ENCODE data around the gene GABRG3. TPM values are rescaled to one million over a fixed set of nuclear protein-coding genes. Genes with fewer than 3 reads are reported as not detected.

The GABRG3 gene
- total RNA-seq, result not detected
- not detected for total RNA-seq (2013)

GRCh38 chr15:26970712-26971210 is at the start of gene GABRG3:
TSS of gene GABRG3 (plus strand) at chr15:26971181.
- no peaks in the 10 kb centered on the region for H3K36me3 ChIP-seq (ENCODE audit: control insufficient read depth, insufficient read depth, low read length)
- no peaks in the 10 kb centered on the region for H3K4me1 Mint-ChIP-seq
- no peak within 1 kb of the TSS for H3K27ac ChIP-seq (ENCODE audit: low read length)
- no peak within 1 kb of the TSS for H3K27ac Mint-ChIP-seq
- H3K4me1 ChIP-seq (ENCODE audit: control insufficient read depth, insufficient read depth, low read length), result no peaks in the 10 kb centered on the region
- H3K27me3 Mint-ChIP-seq (ENCODE audit: low read depth in 2 of 2), result peaks cover 0 to 13% of the 10 kb centered on the region in 2 donors
- no peaks in the 10 kb centered on the region for H3K9me3 Mint-ChIP-seq
- no peak within 1 kb of the TSS for H3K4me3 Mint-ChIP-seq
- ATAC-seq (no peak), DNase-seq (no peak)
- TF ChIP-seq, protein P1, sequence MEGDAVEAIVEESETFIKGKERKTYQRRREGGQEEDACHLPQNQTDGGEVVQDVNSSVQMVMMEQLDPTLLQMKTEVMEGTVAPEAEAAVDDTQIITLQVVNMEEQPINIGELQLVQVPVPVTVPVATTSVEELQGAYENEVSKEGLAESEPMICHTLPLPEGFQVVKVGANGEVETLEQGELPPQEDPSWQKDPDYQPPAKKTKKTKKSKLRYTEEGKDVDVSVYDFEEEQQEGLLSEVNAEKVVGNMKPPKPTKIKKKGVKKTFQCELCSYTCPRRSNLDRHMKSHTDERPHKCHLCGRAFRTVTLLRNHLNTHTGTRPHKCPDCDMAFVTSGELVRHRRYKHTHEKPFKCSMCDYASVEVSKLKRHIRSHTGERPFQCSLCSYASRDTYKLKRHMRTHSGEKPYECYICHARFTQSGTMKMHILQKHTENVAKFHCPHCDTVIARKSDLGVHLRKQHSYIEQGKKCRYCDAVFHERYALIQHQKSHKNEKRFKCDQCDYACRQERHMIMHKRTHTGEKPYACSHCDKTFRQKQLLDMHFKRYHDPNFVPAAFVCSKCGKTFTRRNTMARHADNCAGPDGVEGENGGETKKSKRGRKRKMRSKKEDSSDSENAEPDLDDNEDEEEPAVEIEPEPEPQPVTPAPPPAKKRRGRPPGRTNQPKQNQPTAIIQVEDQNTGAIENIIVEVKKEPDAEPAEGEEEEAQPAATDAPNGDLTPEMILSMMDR (IDR thresholded peaks at IDR 0.05), result no peak
- intact Hi-C loops (cut with micrococcal nuclease), result no loop called here
- no peak within 1 kb of the TSS for H3K4me3 ChIP-seq (ENCODE audit: low read length)
- peaks cover 3% of the 10 kb centered on the region for H3K27me3 ChIP-seq (ENCODE audit: control insufficient read depth, insufficient read depth, low read length)
- H3K36me3 Mint-ChIP-seq, result no peaks in the 10 kb centered on the region
- 4% methylated on average over 33 of the region's 33 CpGs for WGBS (ENCODE audit: insufficient coverage)
- H3K9me3 ChIP-seq (ENCODE audit: control insufficient read depth, insufficient read depth, low read length), result no peaks in the 10 kb centered on the region

DNA sequence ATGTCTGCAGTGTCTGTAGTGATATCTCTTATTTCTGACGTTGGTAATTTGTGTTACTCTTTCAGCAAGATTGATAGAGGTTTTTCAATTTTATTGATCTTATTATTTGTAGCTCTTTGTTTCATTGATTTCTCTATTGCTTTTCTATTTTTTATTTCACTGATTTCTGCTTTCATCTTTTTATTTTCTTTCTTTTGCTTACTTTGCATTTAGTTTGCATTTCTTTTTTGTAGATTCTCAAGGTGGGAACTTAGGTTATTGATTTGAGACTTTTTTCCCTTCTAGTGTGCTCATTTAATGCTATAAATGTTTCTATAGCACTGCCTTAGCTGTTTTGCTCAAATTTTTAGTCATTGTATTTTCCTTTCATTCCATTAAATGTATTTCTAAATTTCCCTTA is 49.5 kb upstream of the GABRG3 start:
- Mint-ChIP-seq H3K36me3 (no peaks in the 10 kb centered on the region), H3K27me3 (ENCODE audit: low read depth in 2 of 2) (no peaks in the 10 kb centered on the region), H3K4me1 (no peaks in the 10 kb centered on the region), H3K4me3 (no peak overlapping the region), H3K9me3 (peaks cover 6 to 12% of the 10 kb centered on the region in 2 donors), H3K27ac (no peak overlapping the region)
- 80% methylated on average over 1 of the region's 1 CpG for WGBS (ENCODE audit: insufficient coverage)
- no peaks in the 10 kb centered on the region for H3K27me3 ChIP-seq (ENCODE audit: control insufficient read depth, insufficient read depth, low read length)
- H3K4me1 ChIP-seq (ENCODE audit: control insufficient read depth, insufficient read depth, low read length), result no peaks in the 10 kb centered on the region
- ATAC-seq (no peak), DNase-seq (no peak)
- no peaks in the 10 kb centered on the region for H3K36me3 ChIP-seq (ENCODE audit: control insufficient read depth, insufficient read depth, low read length)
- TF ChIP-seq, protein P1 (IDR thresholded peaks at IDR 0.05), result no peak
- peaks cover 4% of the 10 kb centered on the region for H3K9me3 ChIP-seq (ENCODE audit: control insufficient read depth, insufficient read depth, low read length)
- no peak overlapping the region for H3K27ac ChIP-seq (ENCODE audit: low read length)
- no peak overlapping the region for H3K4me3 ChIP-seq (ENCODE audit: low read length)
- intact Hi-C loops (cut with micrococcal nuclease), result no loop called here

DNA sequence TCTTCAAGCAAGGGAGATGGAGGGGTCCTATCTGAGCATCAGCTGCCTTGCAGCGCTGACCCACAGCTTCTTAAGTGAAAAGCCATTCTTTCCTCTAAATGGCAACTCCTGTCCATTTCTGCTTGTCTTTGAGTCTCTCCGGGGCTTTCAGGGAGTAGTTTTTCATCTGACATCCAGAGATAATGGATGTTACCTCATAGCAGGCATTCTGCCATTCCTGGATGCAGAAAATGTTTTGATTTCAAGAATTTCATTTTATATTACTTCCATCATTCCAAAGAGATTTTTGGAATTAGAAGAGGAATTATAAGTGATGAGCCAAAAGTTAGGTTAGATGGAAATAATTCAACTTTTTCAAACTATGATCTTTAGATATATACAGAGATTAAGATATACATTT is 44.9 kb upstream of the GABRG3 start:
- TF ChIP-seq, protein P1 (IDR thresholded peaks at IDR 0.05), result no peak
- no peak for DNase-seq
- no peaks in the 10 kb centered on the region for H3K27me3 Mint-ChIP-seq (ENCODE audit: low read depth in 2 of 2)
- H3K27ac Mint-ChIP-seq, result no peak overlapping the region
- no peak for ATAC-seq
- H3K36me3 Mint-ChIP-seq, result no peaks in the 10 kb centered on the region
- WGBS (ENCODE audit: insufficient coverage), result 72% methylated on average over 2 of the region's 2 CpGs
- Histone ChIP-seq H3K36me3 (ENCODE audit: control insufficient read depth, insufficient read depth, low read length) (no peaks in the 10 kb centered on the region), H3K4me3 (ENCODE audit: low read length) (no peak overlapping the region), H3K4me1 (ENCODE audit: control insufficient read depth, insufficient read depth, low read length) (no peaks in the 10 kb centered on the region), H3K27me3 (ENCODE audit: control insufficient read depth, insufficient read depth, low read length) (no peaks in the 10 kb centered on the region), H3K27ac (ENCODE audit: low read length) (no peak overlapping the region), H3K9me3 (ENCODE audit: control insufficient read depth, insufficient read depth, low read length) (no peaks in the 10 kb centered on the region)
- no peak overlapping the region for H3K4me3 Mint-ChIP-seq
- H3K4me1 Mint-ChIP-seq, result no peaks in the 10 kb centered on the region
- intact Hi-C loops (cut with micrococcal nuclease), result no loop called here
- peaks cover 5 to 8% of the 10 kb centered on the region in 2 donors for H3K9me3 Mint-ChIP-seq

DNA sequence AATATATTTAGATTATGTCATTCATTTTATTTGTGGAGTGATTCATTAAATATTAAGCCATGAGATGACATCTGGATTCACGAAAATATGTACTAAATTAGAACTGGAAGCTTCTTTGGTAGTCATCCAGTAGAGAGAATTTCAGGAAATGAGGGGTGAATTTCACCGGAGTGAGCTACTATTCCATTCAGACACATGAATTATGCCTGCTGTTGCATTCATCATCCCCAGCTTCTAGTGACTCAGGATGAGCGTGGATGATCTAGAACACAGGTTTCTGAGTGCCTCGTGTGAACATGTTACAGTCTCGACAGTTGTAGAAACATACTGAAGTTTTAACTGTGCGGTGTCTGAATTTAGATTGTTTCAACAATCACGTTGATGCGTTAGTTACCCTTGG is 42.9 kb upstream of the GABRG3 start:
- no peaks in the 10 kb centered on the region for H3K27me3 Mint-ChIP-seq (ENCODE audit: low read depth in 2 of 2)
- no peaks in the 10 kb centered on the region for H3K36me3 Mint-ChIP-seq
- no peak overlapping the region for H3K4me3 Mint-ChIP-seq
- Histone ChIP-seq H3K4me1 (ENCODE audit: control insufficient read depth, insufficient read depth, low read length) (no peaks in the 10 kb centered on the region), H3K9me3 (ENCODE audit: control insufficient read depth, insufficient read depth, low read length) (no peaks in the 10 kb centered on the region), H3K27ac (ENCODE audit: low read length) (no peak overlapping the region), H3K4me3 (ENCODE audit: low read length) (no peak overlapping the region), H3K36me3 (ENCODE audit: control insufficient read depth, insufficient read depth, low read length) (no peaks in the 10 kb centered on the region), H3K27me3 (ENCODE audit: control insufficient read depth, insufficient read depth, low read length) (no peaks in the 10 kb centered on the region)
- intact Hi-C loops (cut with micrococcal nuclease), result no loop called here
- H3K9me3 Mint-ChIP-seq, result peaks cover 7 to 9% of the 10 kb centered on the region in 2 donors
- H3K27ac Mint-ChIP-seq, result no peak overlapping the region
- WGBS (ENCODE audit: insufficient coverage), result 84% methylated on average over 8 of the region's 8 CpGs
- DNase-seq, result no peak
- TF ChIP-seq, protein P1 (IDR thresholded peaks at IDR 0.05), result no peak
- ATAC-seq, result no peak
- no peaks in the 10 kb centered on the region for H3K4me1 Mint-ChIP-seq
